Ovary (tissue), 3 donors: ENCODE data around the gene WBP2.

ENCODE experiments used
- POLR2A ChIP-seq: fragments of 450-650 bp; IDR thresholded peaks from one replicate; pipeline ENCODE4 v1.6.1; 2017; ENCODE audit warnings: antibody characterized with exemption, mild to moderate bottlenecking, moderate library complexity
- TF ChIP-seq, protein P1 (sequence below), 3 donors: fragments of 450-650 bp in 2 of 3; fragments of 200-600 bp in 1 of 3; IDR thresholded peaks; one replicate each; pipeline versions ENCODE4 v1.5.1 to v1.8.0; 2016 to 2022; ENCODE audit warnings: antibody characterized with exemption in 3 of 3, mild to moderate bottlenecking in 1 of 3
- donor health status: DM: no; HTN: no; CAD: no.

- TF ChIP-seq, protein P1, sequence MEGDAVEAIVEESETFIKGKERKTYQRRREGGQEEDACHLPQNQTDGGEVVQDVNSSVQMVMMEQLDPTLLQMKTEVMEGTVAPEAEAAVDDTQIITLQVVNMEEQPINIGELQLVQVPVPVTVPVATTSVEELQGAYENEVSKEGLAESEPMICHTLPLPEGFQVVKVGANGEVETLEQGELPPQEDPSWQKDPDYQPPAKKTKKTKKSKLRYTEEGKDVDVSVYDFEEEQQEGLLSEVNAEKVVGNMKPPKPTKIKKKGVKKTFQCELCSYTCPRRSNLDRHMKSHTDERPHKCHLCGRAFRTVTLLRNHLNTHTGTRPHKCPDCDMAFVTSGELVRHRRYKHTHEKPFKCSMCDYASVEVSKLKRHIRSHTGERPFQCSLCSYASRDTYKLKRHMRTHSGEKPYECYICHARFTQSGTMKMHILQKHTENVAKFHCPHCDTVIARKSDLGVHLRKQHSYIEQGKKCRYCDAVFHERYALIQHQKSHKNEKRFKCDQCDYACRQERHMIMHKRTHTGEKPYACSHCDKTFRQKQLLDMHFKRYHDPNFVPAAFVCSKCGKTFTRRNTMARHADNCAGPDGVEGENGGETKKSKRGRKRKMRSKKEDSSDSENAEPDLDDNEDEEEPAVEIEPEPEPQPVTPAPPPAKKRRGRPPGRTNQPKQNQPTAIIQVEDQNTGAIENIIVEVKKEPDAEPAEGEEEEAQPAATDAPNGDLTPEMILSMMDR (IDR thresholded peaks at IDR 0.05): no peak
- no peak for TF ChIP-seq POLR2A
Observed at GRCh38 chr17:75900691-75901533, 45.8 kb upstream of the WBP2 start.
